Left lung (tissue), 10 donors: ENCODE measurements around the gene ITPK1. TPM values are rescaled to one million over a fixed set of nuclear protein-coding genes. Genes with fewer than 3 reads are reported as not detected.

Experiments used
- ATAC-seq: fragments of 200-7000 bp; cut with Tn5 transposase; one replicate; pipeline ENCODE4 v1.9.1; 2020; ENCODE audit warnings: moderate library complexity
- DNase-seq, 4 donors: peaks; one replicate each; pipeline ENCODE4 v3.0.0-alpha.2; 2013 to 2020
- H3K27ac ChIP-seq, 2 donors: fragments of 200-600 bp; sonication (generic) in 1 of 2; one replicate each; pipeline versions ENCODE4 v1.5.0 to v1.8.0; 2020 to 2021
- H3K27me3 ChIP-seq, 2 donors: fragments of 200-600 bp; sonication (generic) in 1 of 2; one replicate each; pipeline versions ENCODE4 v1.5.0 to v1.8.0; 2020 to 2021
- H3K36me3 ChIP-seq, 2 donors: fragments of 200-600 bp; sonication (generic) in 1 of 2; one replicate each; pipeline versions ENCODE4 v1.5.0 to v1.8.0; 2020 to 2021
- H3K4me1 ChIP-seq, 2 donors: fragments of 200-600 bp; one replicate each; pipeline ENCODE4 v1.8.0; 2021
- H3K4me3 ChIP-seq, 2 donors: fragments of 200-600 bp; sonication (generic) in 1 of 2; one replicate each; pipeline versions ENCODE4 v1.5.0 to v1.8.0; 2020 to 2021; ENCODE audit warnings: mild to moderate bottlenecking in 1 of 2
- H3K9me3 ChIP-seq, 2 donors: fragments of 200-600 bp; sonication (generic) in 1 of 2; one replicate each; pipeline versions ENCODE4 v1.5.0 to v1.8.0; 2020 to 2021
- intact Hi-C, 2 donors: fragments of 100-400 bp; cut with DNase I; formaldehyde crosslinking; loops; one replicate each; pipeline versions ENCODE4 v1.11.2 to v1.14.2; 2022
- polyA plus RNA-seq, 6 donors: library from polyadenylated mRNA; unstranded; fragments of 120-200 nt; gene quantifications; one replicate each; pipeline ENCODE4 v1.2.1, GENCODE V29; 2013; ENCODE audit not compliant: insufficient read length in 6 of 6
- total RNA-seq, 2 donors: library from RNA; stranded (reverse); fragmentation: NEBNext Ultra II Directional; extraction: Animal tissue kit (Norgen Biotek cat#: 25700); gene quantifications; one replicate each; pipeline ENCODE4 v1.2.1, GENCODE V29; 2021
- TF ChIP-seq, protein P1 (sequence below), 2 donors: fragments of 200-600 bp; sonication (generic) in 1 of 2; IDR thresholded peaks; one replicate each; pipeline versions ENCODE4 v1.5.0 to v1.8.0; 2021; ENCODE audit warnings: antibody characterized with exemption in 2 of 2
- donor health status: DM: no; HTN: yes; CAD: no.
- donor health status: DM: no; HTN: no; CAD: no.

ITPK1 gene
- total and polyA plus RNA-seq, 8 donors, result 18.1 to 108 (median 20.8) TPM

DNA sequence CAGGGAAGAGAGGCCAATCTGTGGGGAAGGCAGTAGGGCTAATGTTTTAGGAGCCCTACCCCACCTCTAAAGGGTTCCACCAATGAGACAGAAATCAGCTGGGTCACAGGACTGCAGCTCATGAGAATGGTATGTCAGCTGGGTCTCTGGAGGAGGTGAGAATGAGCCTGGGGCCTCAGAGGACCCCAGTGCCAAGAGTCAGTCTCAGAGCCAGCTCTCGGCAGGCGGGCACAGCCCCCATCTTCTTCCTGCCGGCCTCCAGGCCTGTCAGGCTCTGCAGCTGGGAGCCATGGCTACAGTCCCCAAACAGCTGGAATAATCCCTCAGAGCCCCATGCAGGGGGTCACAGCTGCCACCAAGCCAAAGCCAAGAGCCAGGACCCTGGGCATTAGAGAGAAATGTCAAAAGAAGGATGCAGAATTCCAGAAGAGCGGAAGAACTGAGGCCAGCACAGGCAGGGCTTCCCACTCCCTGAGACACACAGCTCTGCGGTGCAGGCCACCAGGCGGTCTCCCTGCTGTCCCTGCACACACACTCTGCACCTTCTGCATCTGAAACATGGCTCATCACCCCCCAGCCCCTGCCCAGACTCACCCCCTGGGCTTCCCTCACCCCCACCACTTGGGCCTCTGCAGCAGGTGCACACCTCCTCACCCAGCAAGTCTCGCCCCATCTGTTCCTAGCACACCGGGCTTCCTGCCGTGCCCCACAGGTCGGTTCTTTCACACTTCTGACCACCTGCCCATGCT lies 26.0 kb downstream of the ITPK1 start:
- H3K4me1 ChIP-seq, result peaks cover 0 to 34% of the 10 kb centered on the region in 2 donors
- no peak for ATAC-seq
- H3K27me3 ChIP-seq, result no peaks in the 10 kb centered on the region
- TF ChIP-seq, protein P1, sequence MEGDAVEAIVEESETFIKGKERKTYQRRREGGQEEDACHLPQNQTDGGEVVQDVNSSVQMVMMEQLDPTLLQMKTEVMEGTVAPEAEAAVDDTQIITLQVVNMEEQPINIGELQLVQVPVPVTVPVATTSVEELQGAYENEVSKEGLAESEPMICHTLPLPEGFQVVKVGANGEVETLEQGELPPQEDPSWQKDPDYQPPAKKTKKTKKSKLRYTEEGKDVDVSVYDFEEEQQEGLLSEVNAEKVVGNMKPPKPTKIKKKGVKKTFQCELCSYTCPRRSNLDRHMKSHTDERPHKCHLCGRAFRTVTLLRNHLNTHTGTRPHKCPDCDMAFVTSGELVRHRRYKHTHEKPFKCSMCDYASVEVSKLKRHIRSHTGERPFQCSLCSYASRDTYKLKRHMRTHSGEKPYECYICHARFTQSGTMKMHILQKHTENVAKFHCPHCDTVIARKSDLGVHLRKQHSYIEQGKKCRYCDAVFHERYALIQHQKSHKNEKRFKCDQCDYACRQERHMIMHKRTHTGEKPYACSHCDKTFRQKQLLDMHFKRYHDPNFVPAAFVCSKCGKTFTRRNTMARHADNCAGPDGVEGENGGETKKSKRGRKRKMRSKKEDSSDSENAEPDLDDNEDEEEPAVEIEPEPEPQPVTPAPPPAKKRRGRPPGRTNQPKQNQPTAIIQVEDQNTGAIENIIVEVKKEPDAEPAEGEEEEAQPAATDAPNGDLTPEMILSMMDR (IDR thresholded peaks at IDR 0.05), result no peak
- H3K9me3 ChIP-seq, result no peaks in the 10 kb centered on the region
- H3K36me3 ChIP-seq, result no peaks in the 10 kb centered on the region
- no peak overlapping the region for H3K27ac ChIP-seq
- peak in 1 of 4 donors; percentile 39 for DNase-seq
- intact Hi-C loops, result no loop called here
- H3K4me3 ChIP-seq, result no peak overlapping the region

DNA sequence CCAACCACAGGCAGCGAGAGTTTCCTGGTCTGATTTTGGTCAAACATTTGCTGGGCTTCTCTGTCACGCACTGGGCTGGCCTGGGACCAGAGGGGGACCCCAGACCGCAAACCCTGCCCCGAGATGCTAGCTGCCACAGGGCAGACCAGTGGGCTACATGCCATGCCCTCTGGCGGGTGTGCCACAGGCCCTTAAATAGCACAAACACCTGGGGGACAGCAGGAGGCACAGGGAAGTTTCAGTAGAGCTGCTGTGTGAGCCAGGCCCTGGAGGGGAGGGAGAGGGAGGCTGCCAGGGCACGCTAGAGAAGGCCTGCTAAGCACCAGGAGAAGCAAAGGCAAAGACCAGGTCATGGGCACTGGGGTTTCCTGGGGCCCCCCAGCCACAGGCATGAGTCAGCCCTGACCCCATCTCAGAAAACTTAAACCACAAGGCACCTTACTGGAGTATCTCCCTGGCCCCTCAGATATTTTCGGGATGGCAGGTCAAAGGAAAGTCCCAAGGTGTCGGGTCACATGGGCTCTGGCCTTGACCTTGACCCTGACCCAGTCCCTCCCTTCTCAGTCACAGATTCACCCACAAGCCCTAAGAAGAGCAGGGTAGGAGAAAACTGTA lies 29.2 kb downstream of the ITPK1 start:
- intact Hi-C loops, result no loop called here
- no peak for ATAC-seq
- Histone ChIP-seq H3K36me3 (no peaks in the 10 kb centered on the region), H3K9me3 (no peaks in the 10 kb centered on the region), H3K4me3 (no peak overlapping the region), H3K4me1 (peaks cover 0 to 40% of the 10 kb centered on the region in 2 donors), H3K27me3 (no peaks in the 10 kb centered on the region), H3K27ac (no peak overlapping the region)
- peak in 1 of 4 donors; percentile 43 for DNase-seq
- TF ChIP-seq, protein P1 (IDR thresholded peaks at IDR 0.05), result no peak

DNA sequence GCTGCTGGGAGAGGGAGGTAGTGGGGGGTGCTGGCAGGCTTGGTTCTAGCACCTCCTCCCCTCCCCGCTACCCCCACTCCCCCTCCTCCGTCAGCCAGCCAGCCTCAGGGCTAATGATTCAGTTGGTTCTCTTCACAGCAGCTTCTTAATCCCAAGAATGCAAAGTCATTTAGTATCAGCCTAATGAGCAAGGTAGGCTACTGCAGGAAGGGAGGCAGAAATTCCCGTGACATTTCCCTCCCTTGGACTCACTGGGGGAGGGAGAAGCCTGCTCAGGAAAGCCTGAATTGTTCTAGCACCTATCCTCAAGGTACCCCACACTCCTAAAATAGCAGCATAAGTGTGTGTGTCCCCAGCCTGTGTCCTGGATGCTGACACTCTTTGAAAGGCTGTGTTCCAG lies 29.8 kb downstream of the ITPK1 start:
- Histone ChIP-seq H3K36me3 (no peaks in the 10 kb centered on the region), H3K4me1 (peaks cover 0 to 40% of the 10 kb centered on the region in 2 donors), H3K27ac (no peak overlapping the region), H3K27me3 (no peaks in the 10 kb centered on the region), H3K4me3 (no peak overlapping the region), H3K9me3 (no peaks in the 10 kb centered on the region)
- TF ChIP-seq, protein P1 (IDR thresholded peaks at IDR 0.05), result no peak
- ATAC-seq (no peak), DNase-seq (peak in 1 of 4 donors; percentile 17)
- intact Hi-C loops, result no loop called here

DNA sequence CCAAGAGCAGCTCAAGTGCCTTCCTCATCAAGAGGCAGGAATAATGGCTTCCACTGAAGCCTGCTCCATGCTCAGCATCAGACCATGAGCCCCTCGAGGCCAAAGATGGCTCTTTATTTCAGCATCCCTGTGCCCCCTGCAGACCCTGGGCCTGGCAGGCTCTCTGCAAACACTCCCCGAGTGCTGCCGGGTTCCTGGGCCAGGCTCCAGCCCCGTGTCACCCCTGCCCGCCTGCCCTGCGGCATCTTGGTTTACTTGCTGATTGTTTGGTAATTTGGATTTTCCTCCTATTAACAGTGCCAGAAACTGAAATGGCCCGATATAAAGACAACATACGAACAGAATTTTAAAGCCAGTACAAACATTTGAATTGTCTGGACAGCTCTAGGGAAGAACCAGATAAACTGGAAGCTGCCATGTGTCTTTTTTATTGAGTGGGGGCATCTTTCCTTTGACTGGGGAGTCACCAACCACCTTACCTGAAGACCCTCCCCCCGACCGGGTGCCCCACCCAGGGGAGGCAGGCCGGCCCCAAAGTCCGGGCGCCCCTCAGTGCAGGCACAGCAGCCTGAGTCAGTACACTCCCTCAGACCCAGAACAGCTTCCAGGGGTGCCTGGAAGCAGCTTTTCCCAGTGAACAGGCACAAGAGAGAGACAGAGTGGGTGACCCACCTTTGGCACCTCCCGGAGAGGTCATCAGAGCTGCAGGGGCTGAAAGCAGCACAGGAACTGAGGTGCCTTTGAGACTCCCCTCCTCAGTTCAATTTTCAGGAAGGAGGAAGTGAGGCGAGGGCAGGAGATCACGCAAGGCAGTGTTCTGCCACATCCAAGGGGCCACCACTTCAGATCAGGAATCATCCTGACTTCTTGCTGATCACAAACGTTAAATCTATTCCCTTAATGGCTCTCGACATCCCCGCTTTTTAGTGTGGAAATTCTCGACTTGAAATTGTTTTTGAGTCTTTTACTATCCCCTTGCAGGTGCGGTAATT lies 30.6 kb downstream of the ITPK1 start:
- intact Hi-C loops, result no loop called here
- TF ChIP-seq, protein P1 (IDR thresholded peaks at IDR 0.05), result no peak
- peak in 1 of 4 donors; percentile 62 for DNase-seq
- Histone ChIP-seq H3K27ac (no peak overlapping the region), H3K4me3 (no peak overlapping the region), H3K36me3 (no peaks in the 10 kb centered on the region), H3K9me3 (no peaks in the 10 kb centered on the region), H3K27me3 (no peaks in the 10 kb centered on the region), H3K4me1 (peaks cover 0 to 36% of the 10 kb centered on the region in 2 donors)
- no peak for ATAC-seq
